CD4-positive, alpha-beta T cell treated with Interleukin-10 for 1 hour (primary cell): ENCODE measurements around the gene ACAA1.

ENCODE experiments used
- DNase-seq: peaks from one replicate; pipeline ENCODE4 v3.0.0-alpha.2; 2020

Gene ACAA1

GRCh38 chr3:38154033-38154494, 17.1 kb upstream of the ACAA1 start:
- no peak for DNase-seq

GRCh38 chr3:38153221-38153620, 16.3 kb upstream of the ACAA1 start:
- no peak for DNase-seq

- DNase-seq = no peak
Measured at GRCh38 chr3:38152609-38153008, 15.7 kb upstream of the ACAA1 start.

- peak; percentile 51 for DNase-seq
Measured at GRCh38 chr3:38151667-38152265, 14.8 kb upstream of the ACAA1 start.

GRCh38 chr3:38150780-38151528, 14.0 kb upstream of the ACAA1 start:
- no peak for DNase-seq

- no peak for DNase-seq
Measured at GRCh38 chr3:38149708-38150107, 12.8 kb upstream of the ACAA1 start.

- no peak for DNase-seq
Measured at GRCh38 chr3:38148311-38148882, 11.5 kb upstream of the ACAA1 start.

GRCh38 chr3:38147421-38147820, 10.5 kb upstream of the ACAA1 start:
- DNase-seq = no peak

GRCh38 chr3:38146504-38146903, 9.6 kb upstream of the ACAA1 start:
- no peak for DNase-seq

GRCh38 chr3:38143511-38143910, 6.6 kb upstream of the ACAA1 start:
- DNase-seq = no peak

- no peak for DNase-seq
Measured at GRCh38 chr3:38142959-38143358, 6.0 kb upstream of the ACAA1 start.

GRCh38 chr3:38141952-38142273, 5.0 kb upstream of the ACAA1 start:
- no peak for DNase-seq

- DNase-seq = no peak
Measured at GRCh38 chr3:38141173-38141951, 4.4 kb upstream of the ACAA1 start.

GRCh38 chr3:38140326-38141172, 3.6 kb upstream of the ACAA1 start:
- no peak for DNase-seq

GRCh38 chr3:38139652-38140051, 2.7 kb upstream of the ACAA1 start:
- DNase-seq = no peak

GRCh38 chr3:38139191-38139590, 2.3 kb upstream of the ACAA1 start:
- no peak for DNase-seq

- peak; percentile 85 for DNase-seq
Measured at GRCh38 chr3:38138349-38139190, 1.6 kb upstream of the ACAA1 start, which contains the start of gene MYD88. Gene MYD88 (plus strand): TSS chr3:38138661. CDS start chr3:38138701, 40 bp downstream.

GRCh38 chr3:38137615-38138348, 855 bp upstream of the ACAA1 start:
- peak; percentile 28 for DNase-seq

GRCh38 chr3:38136393-38136776, 542 bp downstream of the ACAA1 start:
- DNase-seq = peak; percentile 21

- peak; percentile 50 for DNase-seq
Measured at GRCh38 chr3:38135621-38136277, 1.2 kb downstream of the ACAA1 start.
